Activated naive CD8-positive, alpha-beta T cell (primary cell): ENCODE results near the gene RPS27L.

ENCODE experiments used
- H3K27ac Mint-ChIP-seq: one replicate; pipeline ENCODE4 v1.8.0; 2021; ENCODE audit warnings: mixed read lengths
- H3K27me3 Mint-ChIP-seq: one replicate; pipeline ENCODE4 v1.8.0; 2021; ENCODE audit warnings: mixed read lengths
- H3K36me3 Mint-ChIP-seq: one replicate; pipeline ENCODE4 v1.8.0; 2021; ENCODE audit warnings: mixed read lengths
- H3K4me1 Mint-ChIP-seq: one replicate; pipeline ENCODE4 v1.8.0; 2021; ENCODE audit warnings: low read depth, mixed read lengths
- H3K4me3 Mint-ChIP-seq: one replicate; pipeline ENCODE4 v1.8.0; 2021; ENCODE audit warnings: mild to moderate bottlenecking, mixed read lengths
- H3K9me3 Mint-ChIP-seq: one replicate; pipeline ENCODE4 v1.8.0; 2021; ENCODE audit warnings: low read depth, mixed read lengths

RPS27L gene

DNA sequence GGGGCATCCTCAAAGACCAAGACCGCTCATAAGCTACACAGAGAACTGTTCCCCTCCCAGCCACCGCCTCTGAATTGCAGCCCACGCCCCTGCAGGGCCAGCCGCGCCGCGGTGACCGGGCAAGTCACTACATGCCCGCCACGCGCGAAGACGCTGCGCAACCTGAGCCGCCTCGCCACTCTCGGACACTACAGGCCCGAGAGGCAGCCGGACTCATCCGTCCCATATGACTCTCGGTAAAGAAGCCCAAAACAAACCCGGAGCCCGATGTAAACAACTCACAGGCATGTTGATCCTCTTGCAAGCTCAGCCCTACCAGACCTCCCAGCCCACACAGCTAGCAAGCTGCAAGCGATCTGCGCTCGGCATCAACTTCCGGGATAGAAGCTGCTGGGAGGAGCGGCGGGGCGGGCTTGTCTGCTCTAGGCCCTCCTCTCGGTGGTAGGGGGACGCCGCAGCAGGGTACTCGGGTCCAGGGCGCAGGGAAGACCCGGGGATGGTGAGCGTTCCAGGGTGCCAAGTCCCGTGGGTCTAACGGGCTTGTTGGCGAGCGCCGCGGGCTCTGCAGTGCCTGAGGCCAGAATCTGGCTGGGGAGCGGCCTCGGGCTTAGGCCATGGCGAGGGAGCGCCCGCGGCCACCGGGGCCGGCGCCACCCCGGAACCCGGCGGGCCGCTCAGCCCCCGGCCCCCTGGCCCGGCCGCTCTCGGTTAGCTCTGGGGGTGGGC lies at the start of gene RPS27L:
Gene RPS27L, minus strand, starts transcription at position 360 of the 726 bp plus-strand sequence. Its CDS starts 72 bp downstream, at position 288.
- H3K27ac Mint-ChIP-seq = peak within 1 kb of the TSS; percentile 94
- H3K27me3 Mint-ChIP-seq = no peaks in the 10 kb centered on the region
- peaks cover 2% of the 10 kb centered on the region for H3K36me3 Mint-ChIP-seq
- no peaks in the 10 kb centered on the region for H3K9me3 Mint-ChIP-seq
- peak within 1 kb of the TSS; percentile 99 for H3K4me3 Mint-ChIP-seq
- H3K4me1 Mint-ChIP-seq = peaks cover 22% of the 10 kb centered on the region

DNA sequence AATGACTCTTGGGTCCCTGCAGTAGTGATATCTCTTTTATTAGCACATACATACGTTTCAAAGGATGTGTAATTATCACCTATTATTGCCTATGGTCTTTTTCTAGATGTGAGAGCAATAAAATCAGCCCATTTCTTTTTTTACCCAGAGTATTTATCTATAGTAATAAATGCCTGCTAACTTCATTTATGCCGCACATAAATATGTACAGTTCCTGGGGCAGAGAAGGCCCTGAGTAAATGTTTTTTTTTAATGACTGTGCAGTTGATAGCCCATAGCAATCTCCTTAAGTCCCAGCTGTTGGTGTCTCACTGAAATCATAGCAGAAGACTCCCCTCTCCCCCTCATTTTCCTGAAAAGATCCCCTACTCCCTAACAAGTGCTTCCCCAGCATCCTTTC lies 48.8 kb upstream of the RPS27L start:
- Mint-ChIP-seq H3K27ac (peak overlapping the region; percentile 36), H3K36me3 (peaks cover 42% of the 10 kb centered on the region), H3K27me3 (no peaks in the 10 kb centered on the region), H3K4me3 (no peak overlapping the region), H3K9me3 (no peaks in the 10 kb centered on the region), H3K4me1 (peaks cover 91% of the 10 kb centered on the region)

DNA sequence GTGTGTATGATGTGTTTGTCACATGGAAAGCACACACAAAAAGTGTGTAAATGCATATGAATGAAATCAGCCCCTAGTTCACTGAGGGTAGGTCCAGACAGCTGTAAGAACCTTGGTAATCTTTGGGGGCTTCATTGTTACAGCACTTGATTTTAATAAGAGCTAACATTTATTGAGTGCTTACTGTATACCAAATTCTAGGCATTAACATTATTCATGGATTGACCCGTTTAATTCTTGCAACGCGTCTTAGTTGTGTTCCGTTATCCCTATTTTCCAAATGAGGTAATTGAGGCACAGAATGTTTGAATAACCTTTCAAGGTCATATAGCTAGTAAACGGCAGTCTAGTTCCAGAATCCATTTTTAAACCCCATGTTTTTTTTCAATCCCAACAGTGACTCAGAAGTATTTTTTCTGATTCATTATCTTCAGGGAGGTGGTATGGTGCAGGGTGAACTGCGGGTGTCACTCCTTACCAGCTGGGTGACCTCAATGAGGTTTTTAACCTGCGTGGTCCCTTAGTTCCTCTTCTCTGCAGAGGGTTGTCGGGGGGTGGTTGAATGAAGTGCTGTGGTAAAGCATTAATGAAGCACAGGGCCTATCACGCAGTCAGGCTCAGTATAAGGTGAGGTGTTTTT lies 46.3 kb upstream of the RPS27L start:
- Mint-ChIP-seq H3K4me1 (peaks cover 94% of the 10 kb centered on the region), H3K27ac (peak overlapping the region; percentile 91), H3K36me3 (peaks cover 45% of the 10 kb centered on the region), H3K27me3 (no peaks in the 10 kb centered on the region), H3K9me3 (no peaks in the 10 kb centered on the region), H3K4me3 (peak overlapping the region; percentile 52)

DNA sequence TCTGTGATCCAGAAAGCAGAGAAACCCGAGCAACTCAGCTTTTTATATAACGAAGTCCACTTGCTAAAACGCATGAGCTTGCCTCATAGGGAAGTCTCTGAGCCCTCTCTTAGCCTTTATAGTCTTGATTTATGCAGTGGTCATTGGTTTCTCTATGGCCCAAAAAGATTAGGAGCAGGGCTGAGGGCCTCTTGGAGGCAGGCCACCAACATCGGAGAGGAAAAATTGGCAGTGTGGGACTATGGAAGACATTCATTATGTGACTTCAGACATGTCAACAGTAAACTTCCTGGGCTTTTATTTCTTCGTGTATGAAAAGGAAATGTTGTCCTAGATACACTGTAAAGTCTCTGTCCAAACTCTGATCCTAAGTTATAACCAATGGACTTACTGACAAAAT lies 45.6 kb upstream of the RPS27L start:
- H3K36me3 Mint-ChIP-seq = peaks cover 42% of the 10 kb centered on the region
- H3K27me3 Mint-ChIP-seq = no peaks in the 10 kb centered on the region
- H3K9me3 Mint-ChIP-seq = no peaks in the 10 kb centered on the region
- peak overlapping the region; percentile 59 for H3K4me3 Mint-ChIP-seq
- peak overlapping the region; percentile 91 for H3K27ac Mint-ChIP-seq
- H3K4me1 Mint-ChIP-seq = peaks cover 94% of the 10 kb centered on the region

DNA sequence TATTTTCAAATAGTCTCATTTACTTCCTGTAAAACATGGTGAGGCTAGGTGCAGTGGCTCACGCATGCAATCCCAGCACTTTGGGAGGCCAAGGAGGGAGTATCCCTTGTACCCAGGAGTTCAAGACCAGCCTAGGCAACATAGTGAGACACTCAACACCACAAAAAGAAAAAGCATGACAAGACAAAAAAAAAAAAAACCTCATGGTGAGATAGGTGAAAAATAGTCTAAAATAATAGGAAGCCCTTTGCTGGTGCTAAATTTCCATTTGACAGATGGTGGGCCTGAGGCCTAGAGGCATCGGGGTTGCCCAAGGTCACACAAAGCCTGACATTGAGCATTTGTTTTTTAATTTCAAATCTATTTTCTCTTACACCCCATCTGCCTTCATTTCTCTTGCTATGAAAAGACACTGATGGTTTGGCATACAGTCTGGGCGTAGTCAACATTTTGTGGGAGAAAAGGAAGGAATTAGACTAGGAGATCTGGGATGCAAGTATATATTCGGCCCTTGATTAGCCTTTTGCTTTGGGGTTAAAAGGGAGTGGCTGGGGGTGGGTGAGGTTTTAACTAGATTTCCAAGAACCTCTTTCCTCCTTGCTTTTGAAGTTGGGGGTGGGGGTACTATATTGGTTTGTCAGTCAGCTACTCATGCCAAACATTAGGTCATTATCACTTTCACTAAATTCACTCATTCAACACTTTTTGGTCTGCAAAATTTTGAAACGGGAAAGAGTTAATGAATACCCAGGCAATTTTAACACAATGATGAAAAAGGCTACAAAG lies 43.4 kb upstream of the RPS27L start:
- H3K4me3 Mint-ChIP-seq = peak overlapping the region; percentile 68
- peaks cover 92% of the 10 kb centered on the region for H3K4me1 Mint-ChIP-seq
- H3K36me3 Mint-ChIP-seq = peaks cover 33% of the 10 kb centered on the region
- H3K27me3 Mint-ChIP-seq = no peaks in the 10 kb centered on the region
- H3K27ac Mint-ChIP-seq = peak overlapping the region; percentile 89
- H3K9me3 Mint-ChIP-seq = no peaks in the 10 kb centered on the region

DNA sequence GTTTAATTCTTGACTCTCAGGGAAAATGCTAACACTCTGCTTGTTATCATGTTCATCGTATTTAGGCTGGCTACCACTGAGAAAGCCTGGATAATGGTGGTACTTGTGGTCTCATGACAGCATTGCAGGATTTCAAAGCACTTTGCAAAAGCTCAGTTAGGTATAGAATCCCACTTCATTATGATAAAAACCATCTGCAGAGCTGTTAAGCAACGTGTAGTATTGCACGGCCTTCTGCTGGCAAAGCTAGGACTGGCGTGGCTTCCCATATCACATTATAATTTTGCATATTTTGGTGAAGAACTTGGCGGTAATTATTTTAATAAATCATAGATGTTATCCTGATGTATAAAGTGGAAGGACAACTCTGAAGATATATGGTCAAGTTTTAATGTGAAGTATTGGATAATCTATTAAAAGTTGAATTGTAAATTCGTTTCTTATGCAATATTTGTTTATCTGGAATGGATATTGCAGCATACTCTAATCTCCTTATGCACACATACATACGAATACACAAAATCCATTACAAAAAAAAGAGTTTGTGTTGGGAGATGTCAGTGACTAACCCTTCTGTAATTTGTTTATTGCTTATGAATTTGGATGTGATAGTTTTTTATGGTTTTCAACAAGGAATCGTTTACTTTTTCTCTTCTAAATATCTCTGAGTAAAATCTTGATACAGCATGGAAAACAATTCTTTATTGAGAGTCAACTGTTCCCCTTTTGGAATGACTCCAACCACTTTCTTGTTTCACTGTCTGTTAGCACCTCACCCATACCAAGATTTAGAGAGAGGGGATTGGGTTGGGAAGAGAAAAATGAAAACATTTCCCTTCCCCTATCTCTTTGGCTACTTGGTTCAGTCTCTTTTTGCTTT lies 41.3 kb upstream of the RPS27L start:
- Mint-ChIP-seq H3K27ac (peak overlapping the region; percentile 85), H3K27me3 (no peaks in the 10 kb centered on the region), H3K4me3 (peak overlapping the region; percentile 56), H3K9me3 (no peaks in the 10 kb centered on the region), H3K4me1 (peaks cover 95% of the 10 kb centered on the region), H3K36me3 (peaks cover 33% of the 10 kb centered on the region)

DNA sequence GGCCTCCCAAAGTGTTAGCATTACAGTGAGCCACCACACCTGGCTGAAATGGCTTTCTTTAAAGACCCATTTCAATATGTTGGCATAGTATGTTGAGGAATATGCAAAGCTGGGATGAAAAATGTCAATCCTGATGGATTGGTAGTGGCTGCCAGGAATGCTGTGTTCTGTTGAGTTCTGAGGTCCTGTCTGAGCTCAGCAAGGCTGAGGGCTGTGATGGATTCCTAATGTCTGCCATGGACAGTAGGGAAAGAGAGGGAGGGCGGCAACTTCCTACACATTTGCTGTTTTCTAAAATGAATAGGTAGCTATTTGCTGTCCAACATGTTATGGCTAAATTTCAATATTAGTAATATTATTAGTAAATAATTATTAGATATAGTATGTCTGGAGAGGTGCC lies 40.3 kb upstream of the RPS27L start:
- peaks cover 92% of the 10 kb centered on the region for H3K4me1 Mint-ChIP-seq
- H3K36me3 Mint-ChIP-seq = peaks cover 30% of the 10 kb centered on the region
- no peaks in the 10 kb centered on the region for H3K27me3 Mint-ChIP-seq
- H3K9me3 Mint-ChIP-seq = no peaks in the 10 kb centered on the region
- peak overlapping the region; percentile 93 for H3K27ac Mint-ChIP-seq
- peak overlapping the region; percentile 72 for H3K4me3 Mint-ChIP-seq

DNA sequence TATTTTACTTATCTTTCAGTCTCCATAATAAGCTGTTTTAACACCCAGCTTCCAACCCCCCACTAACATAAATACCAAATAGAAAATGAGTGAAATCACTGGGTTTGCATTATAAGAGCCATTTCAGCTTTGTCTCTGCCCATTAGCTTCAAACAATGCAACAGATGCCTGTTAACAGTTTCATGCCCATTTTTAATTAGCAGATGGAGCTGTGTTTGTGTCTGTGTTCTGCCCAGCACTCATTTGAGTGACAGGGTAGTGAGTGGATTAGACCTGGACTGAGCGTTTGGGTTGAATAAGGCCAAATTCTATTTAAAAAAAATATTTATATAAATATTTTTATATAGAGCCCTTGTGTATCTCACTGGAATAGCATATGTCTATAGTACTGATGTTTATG lies 39.6 kb upstream of the RPS27L start:
- Mint-ChIP-seq H3K27ac (peak overlapping the region; percentile 96), H3K4me3 (peak overlapping the region; percentile 100), H3K36me3 (peaks cover 25% of the 10 kb centered on the region), H3K9me3 (no peaks in the 10 kb centered on the region), H3K4me1 (peaks cover 94% of the 10 kb centered on the region), H3K27me3 (no peaks in the 10 kb centered on the region)

DNA sequence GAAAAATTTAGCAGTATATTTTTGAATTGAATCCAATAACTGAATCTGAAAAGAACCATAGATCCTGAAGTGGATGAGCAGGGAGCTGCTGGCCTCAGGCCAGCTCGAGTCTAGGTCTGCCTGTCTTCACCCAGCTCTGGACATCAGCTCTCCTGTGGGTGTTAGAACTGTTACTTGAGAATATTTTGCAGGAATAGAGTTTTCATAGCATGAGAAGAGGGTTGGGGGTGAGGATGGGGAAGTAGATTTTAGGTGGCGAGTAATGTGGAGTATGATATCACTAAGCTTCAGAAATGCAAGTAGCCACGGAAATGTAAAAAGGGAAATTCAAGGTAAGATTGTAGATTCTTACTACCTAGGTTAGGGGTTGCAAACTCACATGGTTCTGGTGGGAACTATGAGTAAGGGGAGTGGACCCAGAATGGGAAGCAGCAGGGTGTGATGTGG lies 38.3 kb upstream of the RPS27L start:
- H3K36me3 Mint-ChIP-seq = peaks cover 19% of the 10 kb centered on the region
- H3K9me3 Mint-ChIP-seq = no peaks in the 10 kb centered on the region
- H3K4me3 Mint-ChIP-seq = peak overlapping the region; percentile 100
- H3K27ac Mint-ChIP-seq = peak overlapping the region; percentile 96
- no peaks in the 10 kb centered on the region for H3K27me3 Mint-ChIP-seq
- H3K4me1 Mint-ChIP-seq = peaks cover 90% of the 10 kb centered on the region

DNA sequence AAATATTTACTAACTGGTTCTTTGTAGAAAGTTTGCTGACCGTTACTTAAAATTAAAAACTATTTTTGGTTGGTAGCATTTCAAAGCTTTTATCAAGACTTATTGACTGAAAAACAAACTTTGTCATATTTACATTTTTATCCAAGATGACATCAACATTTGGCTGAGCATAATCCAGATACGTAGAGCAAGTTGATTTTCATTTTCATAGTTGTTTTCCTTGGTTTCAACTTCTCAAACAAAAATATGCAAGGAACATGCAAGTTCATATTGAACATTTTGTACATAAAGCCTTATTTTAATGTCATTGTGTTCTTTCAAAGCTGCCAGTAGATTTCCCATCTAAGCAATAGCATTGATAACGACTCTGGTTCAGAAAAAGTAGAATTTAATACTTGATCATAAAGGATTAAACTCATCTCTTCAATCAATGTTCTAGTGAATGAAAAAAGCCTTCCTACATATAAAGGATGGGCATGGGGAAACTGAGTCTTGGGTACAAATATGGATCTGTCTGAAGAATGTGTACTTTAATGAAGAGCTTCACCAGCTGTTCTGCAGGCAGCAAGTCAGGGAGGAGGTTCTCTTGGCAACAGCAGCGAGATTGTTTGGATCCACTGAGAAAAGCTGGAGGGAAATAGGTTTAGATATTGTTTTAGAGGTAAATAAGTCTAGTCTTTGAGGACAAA lies 37.7 kb upstream of the RPS27L start:
- H3K4me1 Mint-ChIP-seq = peaks cover 84% of the 10 kb centered on the region
- peaks cover 20% of the 10 kb centered on the region for H3K36me3 Mint-ChIP-seq
- peak overlapping the region; percentile 100 for H3K4me3 Mint-ChIP-seq
- H3K27ac Mint-ChIP-seq = peak overlapping the region; percentile 96
- no peaks in the 10 kb centered on the region for H3K27me3 Mint-ChIP-seq
- H3K9me3 Mint-ChIP-seq = no peaks in the 10 kb centered on the region

DNA sequence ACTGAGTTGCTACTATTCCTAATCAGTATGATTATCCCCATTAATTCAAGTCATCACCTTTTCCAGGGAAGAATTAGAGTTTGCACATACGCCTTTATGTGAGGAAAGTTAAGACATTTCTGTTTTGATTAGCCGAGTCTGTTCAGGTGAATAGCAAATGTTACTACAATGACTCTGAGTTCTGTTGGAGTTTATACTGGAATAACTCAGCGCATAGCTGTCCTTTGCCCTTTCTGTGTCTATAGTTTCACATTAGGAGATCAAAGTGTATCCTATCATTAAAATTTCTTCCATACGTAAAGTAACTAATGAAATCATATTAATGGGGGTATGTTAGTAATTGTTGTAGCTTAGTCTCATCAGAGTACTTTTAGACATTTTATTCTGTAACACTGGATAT lies 37.0 kb upstream of the RPS27L start:
- Mint-ChIP-seq H3K27me3 (no peaks in the 10 kb centered on the region), H3K27ac (peak overlapping the region; percentile 96), H3K4me3 (peak overlapping the region; percentile 100), H3K9me3 (no peaks in the 10 kb centered on the region), H3K4me1 (peaks cover 77% of the 10 kb centered on the region), H3K36me3 (peaks cover 20% of the 10 kb centered on the region)

DNA sequence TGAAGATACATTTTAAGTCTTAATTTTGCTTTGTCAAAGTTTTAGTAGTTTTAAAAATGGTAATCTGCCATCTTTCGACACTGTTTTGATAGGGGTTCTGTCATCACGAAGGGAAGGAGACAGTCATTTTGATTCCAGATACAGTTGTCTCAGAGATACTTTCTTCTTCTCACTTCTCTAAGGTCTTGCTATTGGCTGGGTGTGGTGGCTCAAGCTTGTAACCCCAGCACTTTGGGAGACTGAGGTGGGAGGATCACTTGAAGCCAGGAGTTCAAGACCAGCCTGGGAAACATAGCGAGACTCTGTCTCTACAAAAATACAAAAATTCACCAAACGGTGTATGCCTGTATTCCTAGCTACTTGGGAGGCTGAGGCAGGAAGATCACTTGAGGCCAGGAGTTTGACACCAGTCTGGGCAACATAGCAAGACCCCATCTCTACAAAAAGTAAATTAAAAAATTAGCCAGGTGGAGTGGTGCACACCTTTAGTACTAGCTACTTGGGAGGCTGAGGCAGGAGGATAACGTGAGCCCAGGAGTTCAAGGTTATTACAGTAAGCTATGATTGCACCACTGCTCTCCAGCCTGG lies 35.4 kb upstream of the RPS27L start:
- Mint-ChIP-seq H3K36me3 (peaks cover 12% of the 10 kb centered on the region), H3K27ac (peak overlapping the region; percentile 98), H3K4me1 (peaks cover 75% of the 10 kb centered on the region), H3K4me3 (peak overlapping the region; percentile 100), H3K9me3 (no peaks in the 10 kb centered on the region), H3K27me3 (no peaks in the 10 kb centered on the region)

DNA sequence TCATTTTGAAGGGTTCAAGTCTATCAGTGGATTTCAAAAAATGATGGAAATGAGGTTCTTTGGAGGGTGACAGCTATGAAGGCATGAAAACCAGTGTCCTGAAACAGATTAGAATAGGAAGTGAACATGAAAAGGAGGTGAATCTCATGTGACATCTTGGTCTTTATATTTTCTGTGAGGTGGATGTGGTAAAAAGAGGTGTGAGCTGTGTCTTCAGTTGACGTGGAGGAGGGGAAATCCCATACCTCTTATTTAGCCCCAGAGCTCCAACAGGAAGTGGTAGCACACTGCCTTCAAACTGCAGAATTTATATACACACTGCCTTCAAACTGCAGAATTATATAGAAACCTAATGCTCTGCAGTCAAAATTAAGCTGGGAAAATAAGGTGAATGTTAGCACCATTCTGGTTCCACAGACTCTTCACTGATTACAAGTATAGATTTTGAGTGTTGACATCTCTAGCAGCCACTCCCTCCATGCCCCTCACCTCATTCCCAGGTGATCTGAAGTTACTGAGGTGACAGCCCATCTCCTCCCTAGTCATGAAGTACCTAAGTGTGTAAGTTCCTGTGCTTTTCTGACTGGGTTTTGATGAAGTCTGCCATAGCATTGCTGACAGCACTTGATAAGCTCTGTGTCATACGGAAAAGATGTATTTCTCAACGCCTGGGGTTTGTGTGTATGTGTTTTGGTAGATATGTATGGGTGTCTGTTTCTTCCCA lies 34.8 kb upstream of the RPS27L start:
- peaks cover 68% of the 10 kb centered on the region for H3K4me1 Mint-ChIP-seq
- H3K4me3 Mint-ChIP-seq = peak overlapping the region; percentile 100
- peaks cover 10% of the 10 kb centered on the region for H3K36me3 Mint-ChIP-seq
- H3K27ac Mint-ChIP-seq = peak overlapping the region; percentile 98
- H3K27me3 Mint-ChIP-seq = no peaks in the 10 kb centered on the region
- H3K9me3 Mint-ChIP-seq = no peaks in the 10 kb centered on the region
